ENCODE results near the gene LRRC74A.

The LRRC74A gene

DNA sequence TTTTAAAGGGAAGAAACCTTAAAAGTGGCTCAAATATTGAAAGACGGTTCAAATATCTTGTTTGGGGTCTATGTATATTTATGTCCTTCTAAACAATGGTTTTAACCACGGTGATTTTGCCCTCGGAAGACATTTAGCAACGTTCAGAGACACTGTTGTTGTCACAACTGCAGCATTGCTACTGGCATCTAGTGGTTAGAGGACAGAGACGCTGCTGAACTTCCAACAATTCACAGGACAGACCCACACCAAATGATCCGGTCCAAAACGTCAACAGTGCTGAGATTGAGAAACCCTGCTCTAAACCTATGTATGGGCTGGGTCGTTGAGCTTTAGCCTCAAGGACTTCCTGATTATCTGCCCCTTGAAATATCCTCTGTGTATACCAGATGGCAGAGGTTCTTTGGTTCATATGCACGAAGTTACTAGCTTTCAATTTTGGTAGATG lies 15.2 kb upstream of the LRRC74A start:
- DNase-seq: no peak

DNA sequence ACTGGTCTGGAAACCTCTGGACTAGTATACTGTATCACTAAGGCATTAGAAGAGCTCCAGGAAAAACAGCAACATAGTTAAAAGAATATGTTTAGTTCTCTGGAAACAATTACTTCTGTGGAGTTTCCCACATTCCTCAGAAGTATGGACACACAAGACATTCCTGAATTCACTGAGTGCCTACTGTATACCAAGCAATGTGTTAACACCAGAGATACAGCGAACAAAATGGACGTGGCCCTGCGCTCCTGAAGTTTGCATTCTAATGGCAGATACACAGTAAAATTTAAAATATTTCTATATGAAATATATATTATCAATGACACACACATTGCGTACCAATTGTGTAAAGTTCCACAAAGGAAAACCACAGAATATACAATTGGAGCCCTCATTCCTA lies 14.6 kb upstream of the LRRC74A start:
- no peak for DNase-seq

DNA sequence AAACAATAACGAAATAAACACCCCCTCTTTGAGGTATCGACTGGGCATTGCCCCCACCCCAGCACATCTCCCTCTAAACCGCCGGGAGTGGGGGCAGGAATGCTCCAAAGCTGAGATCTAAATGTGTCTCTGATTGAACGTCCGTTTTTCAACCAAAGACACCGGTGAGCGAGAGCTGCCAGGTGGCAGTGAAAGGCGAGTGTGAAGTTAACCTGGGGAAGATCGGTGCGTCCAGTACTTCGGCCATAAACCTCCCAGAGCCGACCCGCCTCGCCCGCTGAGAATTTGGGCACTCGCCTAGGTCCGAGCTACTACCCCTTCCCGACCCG lies 14.2 kb upstream of the LRRC74A start:
- no peak for DNase-seq

DNA sequence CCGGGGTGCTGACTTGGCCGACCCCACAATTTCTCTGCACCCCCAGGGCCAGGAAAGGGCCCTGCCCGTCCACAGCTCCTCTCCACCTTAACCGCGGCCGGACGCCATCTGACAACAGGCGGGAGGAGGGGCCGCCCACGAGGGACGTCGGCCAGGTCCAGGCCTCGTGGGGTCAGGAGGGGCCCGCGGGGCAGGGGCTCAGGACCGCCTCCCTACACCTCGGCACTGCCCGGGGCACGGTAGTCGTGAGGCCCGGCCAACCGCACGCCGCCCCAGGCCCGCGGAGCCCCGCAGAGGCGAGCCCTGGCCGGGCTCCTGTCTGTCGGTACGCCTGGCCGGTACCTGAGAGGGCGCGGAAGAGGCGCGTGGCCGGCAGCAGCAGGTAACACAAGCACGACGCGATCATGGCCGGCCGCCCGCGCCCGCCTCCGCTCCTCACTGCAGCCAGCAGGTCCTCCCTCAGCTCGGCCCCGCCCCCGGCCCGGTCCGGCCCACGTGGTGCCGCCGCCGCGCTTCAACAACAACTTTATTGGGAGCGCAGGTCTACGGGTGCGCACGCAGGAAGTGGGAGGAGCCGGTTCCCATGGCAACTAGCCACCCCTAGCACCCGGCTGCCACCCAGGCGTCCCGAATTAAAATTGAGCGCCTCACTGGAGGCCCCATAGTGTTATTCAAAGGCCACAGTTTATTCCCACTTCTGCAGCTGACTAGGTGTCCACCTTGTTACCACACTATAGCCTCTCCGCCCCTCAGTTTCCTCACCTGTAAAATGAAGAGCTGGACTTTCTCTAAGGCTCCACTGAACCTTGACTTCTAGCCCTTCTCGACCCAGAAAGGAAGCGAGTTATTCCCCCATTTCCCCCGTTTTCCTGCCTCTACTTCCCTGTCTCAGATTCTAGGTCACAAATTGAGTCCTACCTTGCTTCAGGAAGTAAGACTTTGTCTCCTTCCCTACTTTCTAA lies 13.5 kb upstream of the LRRC74A start, which contains the start of gene ANGEL1:
ANGEL1 (minus strand) TSS at position 461 of the 962 bp plus-strand sequence; CDS start at position 406, 55 bp downstream.
- DNase-seq: peak; percentile 99

DNA sequence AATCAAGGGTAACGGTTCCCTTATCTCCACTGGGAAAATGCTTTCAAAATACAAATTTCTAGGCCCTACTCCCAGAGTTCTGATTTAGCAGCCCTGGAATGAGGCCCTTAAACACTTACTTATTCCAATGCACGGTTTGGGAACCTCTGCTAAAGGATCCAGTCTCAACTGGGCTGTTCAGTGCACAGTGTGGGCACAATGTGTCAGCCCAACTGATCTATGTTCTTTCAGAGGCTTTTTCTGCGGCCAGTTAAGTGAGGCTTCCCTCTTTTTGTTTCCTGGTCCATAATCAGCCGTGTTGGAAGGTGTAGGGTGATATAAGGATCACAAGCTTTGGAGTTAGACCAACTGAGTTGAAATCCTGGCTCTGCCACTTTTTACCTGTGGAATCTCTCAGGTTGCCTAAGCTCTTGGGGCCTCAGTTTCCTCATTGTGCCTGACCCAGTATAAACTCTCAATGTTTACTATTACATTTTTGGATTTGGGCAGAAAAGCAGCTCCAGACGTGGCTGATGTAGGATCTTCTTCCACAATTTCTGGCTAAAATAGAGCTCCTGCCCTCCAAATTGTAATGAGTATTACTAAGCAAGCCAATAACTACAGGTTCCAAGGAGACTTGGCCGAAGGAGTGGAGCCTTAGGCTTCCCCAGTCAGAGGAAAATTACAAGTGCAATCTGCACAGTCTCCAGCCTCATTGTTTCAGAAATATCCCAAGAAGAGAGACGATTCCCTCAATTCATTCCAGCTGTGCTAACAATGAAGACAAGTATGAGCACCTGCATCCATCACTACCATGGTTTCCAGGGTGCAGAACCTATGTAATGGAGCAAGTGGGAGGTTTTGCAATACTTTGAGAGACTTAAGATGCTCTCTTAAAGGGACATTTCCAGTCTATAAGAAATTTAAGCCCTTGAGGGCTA lies 11.2 kb upstream of the LRRC74A start:
- no peak for DNase-seq

DNA sequence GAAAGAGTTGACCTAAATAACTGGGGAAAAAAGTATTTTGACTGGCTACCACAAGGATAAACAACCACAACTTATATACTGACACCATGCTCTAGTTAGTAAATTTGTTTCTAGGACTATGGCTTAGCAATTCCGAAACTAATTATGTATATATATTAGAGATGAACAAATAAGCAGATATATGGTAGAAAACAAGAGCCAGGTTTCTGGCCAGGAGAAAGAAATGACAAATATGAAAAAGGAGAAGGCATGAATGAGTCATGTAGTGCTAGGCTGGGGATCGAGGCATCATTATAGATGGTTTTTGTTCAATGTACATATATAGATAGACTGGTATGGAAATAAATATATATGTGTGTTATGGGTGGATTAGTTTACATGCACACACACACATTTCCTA lies 5.5 kb upstream of the LRRC74A start:
- no peak for DNase-seq

DNA sequence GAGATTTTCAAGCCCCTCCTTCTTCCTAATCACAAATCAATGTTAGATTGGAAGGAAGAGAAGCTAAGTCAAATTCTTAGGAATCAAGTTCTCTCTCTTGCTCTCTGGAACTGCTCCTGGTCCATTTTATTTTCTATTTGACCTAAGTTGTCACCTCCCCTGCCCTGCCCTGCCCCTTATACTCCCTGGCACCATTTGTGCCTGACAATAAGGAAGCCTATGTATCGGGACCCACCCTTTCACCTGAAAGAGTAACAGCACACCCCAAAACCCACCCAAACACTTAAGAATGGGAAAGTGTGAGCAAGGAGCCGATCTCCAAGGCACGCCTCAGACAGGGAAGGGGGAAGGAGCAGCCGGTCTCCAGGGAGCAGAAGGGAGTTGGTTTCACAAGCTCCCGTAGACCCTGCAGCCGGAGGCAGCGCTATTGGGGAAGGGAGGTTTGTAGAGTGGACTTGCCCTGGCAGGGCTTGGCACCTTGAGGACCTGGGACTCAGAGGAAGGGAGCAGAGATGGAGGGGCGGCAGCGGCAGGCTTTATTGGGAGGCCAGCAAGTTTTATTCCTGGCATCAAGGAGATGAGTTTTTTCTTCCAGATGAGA lies 1.6 kb downstream of the LRRC74A start:
- no peak for DNase-seq

DNA sequence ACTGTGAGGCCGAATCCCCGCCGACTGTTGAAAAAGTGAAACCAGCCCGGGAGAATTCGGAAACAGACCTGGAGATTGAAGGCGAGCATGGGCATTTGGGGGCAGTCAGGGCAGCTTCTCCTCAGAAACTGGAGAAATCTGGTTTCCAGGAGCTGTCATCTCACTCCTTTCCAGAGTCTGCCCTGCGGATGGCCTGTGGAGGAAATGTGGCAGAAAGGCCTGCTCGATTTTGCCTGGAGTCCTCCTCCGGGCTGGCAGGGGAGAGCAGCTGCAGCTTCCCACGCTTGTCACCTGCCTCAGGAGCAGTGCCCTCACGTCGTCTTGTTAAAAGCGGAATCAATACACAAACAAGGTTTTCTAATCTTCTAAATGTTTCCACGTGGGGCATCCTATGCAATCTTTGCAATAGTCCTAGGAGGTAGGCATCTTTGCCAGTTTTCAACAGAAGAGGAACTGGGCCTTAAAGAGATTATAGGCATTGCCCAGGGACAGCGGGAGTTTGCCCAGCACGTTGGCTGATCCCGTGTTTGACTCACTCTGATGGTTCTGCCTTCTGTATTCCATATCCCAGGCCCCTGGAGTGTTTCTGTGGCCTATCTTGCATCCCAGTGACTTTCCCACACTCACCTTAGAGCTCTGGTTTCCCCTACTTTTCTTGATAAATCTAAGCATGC lies 2.3 kb downstream of the LRRC74A start:
- DNase-seq: no peak

DNA sequence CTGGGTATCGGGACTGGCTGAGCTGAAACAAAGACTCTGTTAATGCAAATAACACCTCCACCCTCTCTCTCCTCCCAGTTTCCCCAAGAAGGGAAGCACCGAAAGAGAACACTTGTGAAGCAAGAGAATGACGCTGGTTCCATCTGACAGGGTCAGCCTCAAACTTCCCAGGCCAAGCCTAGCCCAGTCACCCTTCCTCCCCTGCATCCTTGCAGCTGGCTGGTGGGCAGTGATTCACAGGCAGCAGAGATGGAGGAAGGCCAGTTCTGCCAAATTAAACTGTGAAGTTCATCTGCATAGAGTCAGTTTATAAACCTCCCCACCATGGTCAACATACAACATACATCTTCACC lies 2.8 kb downstream of the LRRC74A start:
- DNase-seq: no peak

DNA sequence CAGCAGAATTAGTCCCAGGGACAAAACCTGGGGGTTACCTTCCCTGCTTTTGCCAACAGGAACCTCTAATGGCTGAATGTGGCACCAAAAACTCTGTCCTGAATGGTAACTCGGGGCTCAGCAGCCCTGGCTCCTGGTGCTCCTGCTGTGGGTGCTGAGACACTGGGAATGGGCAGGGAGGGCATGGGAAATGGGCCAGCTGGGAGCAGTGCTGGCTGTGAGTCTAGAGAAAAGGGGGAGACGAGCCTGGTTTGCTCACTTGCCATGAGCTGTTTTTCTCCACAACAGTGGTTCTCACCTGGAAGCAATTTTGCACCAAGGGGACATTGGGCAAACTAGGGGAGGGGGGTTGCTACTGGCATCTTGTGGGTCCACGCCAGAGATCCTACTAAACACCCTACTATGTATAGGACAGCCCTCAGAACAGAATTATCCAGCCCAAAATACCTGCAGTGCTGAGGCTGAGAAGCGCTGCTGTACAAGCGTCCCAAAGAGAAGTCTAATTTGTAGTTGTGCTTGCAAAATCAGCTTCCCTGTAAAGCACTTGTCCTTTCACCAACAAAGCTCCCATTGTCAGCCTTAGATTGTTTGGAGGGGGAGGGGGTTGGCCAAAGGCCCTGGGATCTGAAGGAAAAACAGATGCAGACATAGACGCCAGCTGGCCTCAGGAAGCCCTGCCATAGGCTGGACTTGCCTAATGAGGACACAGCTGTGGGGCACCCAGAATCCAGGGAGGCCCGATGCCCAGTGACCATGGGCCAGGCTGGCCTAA lies 3.6 kb downstream of the LRRC74A start:
- no peak for DNase-seq

DNA sequence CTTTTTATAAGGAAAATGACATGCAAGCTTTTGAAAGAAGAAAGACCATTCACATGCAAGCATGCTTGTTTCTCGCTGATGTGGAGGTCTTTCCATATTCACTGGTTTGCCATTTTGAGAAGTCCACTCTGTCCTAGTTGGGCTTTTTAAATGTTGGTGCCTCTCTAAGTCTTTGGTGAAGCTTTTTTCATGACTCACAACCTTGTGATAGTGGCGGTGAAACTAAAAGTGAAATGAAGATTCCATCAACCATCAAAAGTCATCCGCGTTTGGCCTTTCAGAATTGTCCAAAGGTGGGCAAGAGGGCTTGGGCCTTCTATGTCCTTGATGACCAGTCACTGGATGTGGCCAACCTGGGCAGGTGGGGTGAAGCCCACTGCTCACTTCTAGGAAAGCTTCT lies 4.3 kb downstream of the LRRC74A start:
- no peak for DNase-seq

DNA sequence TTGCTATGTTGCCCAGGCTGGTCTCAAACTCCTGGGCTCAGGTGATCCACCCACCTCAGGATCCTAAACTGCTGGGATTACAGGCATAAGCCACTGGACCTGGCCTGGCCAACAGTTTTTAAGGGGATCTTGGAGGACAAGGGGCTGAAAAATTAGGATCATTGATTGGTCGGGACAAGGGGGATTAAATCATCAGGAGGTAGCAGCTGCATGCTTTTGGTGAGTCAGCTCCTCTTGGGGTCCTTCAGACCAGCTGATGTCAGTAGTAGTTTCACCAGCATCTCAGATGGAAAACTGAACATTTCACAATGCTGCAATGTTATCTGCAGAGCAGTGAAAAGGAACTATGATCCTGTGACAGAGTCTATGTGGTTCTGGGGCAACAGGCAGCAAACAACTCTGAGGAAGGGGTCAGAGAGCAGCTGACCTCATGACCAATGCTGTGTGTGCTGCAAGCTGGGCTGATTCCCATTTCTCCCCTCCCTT lies 6.3 kb downstream of the LRRC74A start:
- DNase-seq: no peak

DNA sequence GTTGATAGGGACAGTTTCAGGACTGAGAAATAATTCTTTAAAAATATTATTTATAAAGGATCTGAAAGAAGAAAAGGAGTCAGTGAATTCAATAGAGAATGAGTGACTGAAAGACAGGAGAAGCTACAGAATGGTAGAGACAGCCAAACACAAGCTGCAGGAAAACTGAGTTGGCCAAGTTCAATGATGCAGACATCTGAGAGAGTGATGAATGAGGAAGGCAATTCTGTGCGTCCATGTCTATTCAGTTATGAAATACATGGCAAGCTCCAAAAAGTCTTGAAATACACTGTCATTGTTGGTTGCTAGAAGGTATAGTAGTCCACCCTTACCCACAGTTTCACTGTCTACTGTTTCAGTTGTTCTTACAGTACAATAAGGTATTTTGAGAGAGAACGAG lies 6.8 kb downstream of the LRRC74A start:
- DNase-seq: no peak

DNA sequence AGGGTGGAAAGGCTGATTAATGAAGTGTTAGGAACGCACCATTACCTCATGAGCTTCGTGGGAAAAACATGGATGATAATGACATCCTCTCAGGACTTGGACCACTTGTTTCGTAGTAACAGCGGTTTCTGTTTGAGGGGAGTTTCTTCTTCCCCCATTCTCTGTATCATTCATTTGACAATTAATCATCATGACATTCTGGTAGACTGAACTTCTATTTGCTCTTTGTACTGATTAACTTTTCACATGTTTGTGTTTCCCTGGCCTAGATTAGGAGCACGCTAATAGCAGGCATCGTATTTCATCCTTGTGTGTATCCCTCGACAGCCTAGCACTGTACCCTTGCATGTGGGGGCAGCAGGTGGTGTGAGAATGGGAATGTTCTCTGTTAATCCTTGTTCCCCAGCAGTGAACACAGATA lies 8.0 kb downstream of the LRRC74A start:
- no peak for DNase-seq

DNA sequence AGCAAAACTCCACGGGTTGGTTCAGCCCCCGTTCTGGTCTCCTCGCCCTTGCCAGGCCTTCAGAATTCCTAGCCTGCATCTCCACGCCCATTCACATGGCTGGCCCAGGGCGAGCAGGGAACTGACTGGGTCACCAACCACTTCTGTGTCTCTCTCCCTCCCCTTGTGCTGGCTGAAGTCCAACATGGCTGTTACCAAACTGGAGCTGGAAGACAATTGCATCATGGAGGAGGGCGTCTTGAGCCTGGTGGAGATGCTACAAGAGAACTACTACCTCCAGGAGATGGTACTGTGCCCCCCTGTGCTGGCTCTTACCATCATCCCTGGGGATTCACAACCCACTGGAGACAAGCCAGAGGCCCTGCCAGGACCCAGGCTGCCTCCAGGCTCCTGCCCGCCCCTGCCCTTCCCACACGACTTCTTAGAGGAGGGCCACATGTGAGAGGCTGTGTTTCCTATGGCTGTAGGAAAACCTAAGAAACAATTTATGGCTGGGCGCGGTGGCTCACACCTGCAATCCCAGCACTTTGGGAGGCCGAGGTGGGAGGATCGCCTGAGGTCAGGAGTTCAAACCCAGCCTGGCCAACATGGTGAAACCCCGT lies 9.9 kb downstream of the LRRC74A start:
- no peak for DNase-seq

DNA sequence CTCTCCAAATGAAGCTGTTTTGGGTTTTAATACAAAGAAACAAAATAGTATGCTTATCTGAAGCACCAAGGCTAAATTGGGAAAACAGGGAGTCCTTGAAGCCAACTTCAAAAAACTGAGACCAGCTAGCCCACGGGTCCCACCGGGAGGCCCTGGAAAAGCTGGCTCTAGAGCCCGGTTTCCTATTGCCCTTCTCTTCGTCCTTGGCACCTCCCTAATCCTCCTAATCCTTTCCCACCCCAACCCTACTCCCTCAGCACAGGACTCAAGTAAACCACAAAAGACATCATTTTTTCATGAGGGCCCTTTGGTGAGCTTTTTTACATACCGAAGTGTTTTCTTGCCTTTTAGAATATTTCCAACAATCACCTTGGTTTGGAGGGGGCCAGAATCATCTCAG lies 11.3 kb downstream of the LRRC74A start:
- no peak for DNase-seq

DNA sequence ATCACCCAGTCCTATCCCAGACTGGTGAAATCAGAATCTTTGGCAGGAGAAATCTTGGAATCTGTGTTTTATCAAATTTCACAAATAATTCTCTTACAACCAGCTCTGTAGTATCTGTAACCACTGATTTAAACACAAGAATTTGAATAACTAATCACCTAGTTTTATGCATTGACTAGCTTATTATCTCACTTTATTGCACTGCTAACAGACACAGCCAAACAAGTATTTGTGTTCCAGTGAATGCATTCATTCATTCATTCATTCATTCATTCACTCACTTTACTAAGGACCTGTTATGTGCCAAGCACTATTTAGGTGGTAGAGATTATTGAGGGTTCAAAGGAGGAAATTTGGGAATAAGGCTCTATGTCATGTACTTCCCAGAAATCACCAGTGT lies 16.2 kb downstream of the LRRC74A start:
- DNase-seq: no peak

DNA sequence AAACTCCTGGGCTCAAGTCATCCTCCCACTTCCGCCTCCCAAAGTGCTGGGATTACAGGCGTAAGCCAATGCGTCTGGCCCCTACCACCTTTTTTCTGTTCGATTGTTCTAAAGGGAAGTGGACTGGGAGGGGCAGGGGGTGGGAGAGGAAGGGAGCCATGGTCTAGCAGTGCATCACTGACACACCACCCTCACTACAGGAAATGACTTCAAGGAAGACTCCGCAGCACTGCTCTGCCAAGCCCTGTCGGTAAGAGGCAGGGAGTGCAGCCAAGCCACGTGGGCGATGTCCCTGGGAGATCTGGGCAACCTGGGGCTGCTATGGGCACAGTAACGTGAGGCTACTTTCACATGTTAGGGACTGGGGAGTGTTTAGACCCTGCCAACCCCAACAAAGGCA lies 18.0 kb downstream of the LRRC74A start:
- no peak for DNase-seq

DNA sequence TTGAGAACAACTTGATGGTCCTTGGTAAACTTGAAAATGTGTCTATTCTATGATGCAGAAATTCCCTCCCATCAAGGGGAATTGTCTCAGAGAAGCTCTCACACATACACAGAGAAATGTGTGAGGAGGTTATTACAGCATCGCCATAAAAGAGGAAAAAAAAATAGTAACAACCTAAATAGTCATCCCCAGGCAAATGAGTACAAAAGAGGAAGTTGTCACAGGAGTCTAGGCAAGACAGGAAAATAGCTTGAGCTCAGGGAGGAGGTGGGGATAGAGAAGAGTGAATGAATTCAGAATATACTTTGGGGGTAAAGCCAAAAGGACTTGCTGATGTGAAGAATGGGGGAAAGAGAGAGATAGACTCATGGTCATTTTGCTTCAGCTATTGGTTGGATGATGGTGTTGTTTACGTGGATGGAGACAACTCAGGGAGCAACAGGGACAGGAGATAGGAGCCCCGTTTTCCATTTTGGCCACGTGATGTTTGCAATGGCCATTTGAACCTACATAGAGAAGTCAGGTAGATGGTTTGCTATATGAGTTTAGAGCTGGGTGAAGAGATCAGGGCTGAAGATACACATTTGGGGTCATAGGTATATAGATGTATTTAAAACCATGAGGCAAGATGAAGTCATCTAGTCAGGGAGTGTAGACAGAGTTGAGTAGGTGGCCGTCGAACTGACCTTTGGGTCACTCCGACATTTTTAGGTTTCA lies 20.3 kb downstream of the LRRC74A start:
- no peak for DNase-seq

DNA sequence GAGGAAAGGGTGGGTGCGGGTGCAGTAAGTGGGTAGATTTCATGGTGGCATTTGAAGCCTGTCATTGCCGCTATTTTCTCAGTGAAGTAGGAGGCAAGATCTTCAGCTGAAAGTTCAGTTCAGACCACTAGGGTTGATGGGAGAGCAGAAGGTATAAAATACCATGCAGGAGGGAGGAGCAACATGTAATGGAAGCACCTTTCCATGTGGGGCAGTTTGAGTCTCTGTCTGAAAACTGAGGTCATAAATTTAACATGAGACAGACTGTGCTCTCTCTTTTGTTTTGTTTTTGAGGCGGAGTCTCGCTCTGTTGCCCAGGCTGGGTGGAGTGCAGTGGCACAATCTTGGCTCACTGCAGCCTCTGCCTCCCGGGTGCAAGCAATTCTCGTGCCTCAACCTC lies 22.7 kb downstream of the LRRC74A start:
- no peak for DNase-seq

DNA sequence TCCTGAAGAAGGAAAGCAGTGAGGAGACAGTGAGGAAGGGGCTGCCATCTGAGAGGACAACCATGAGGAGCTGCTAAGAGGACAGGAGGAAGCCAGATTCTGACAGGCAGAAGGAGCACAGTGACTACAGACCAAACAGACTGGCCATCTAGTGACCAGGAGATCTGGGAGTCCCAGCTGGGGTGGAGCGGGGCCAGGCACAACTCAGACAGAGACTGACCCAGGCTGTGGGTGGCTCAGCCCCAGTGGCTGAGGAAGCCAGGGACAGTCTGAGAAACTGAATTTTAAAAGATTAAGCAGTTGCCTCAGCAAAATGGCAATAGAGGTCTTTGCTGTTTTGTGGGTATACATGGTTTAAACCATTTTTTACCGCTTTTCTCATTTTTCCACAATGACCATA lies 28.9 kb downstream of the LRRC74A start:
- no peak for DNase-seq

Measured in NCI-H2107 (cell line).